ENCODE measurements around the gene TMEM72.

Gene TMEM72

DNA sequence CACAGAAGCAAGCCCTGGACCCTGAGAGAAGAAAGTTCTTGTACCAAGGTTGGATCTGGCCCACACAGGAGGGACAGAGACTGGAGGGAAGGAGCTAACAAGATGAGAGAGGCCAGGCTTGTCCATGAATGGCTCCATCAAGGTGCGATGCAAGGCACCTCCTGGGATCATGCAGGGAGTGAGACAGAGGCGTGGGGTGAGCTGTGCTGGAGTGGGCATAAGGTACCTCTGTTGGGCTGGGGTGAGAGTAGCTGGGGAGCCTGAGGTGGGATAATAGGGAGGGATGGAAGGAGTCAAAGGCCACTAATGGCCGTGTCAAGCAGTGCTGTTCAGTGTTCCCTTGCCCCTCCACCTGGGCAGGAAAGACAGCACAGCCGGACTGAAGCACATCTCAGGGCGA lies 9.9 kb downstream of the TMEM72 start:
- no peak for DNase-seq (ENCODE audit: low spot score)

DNA sequence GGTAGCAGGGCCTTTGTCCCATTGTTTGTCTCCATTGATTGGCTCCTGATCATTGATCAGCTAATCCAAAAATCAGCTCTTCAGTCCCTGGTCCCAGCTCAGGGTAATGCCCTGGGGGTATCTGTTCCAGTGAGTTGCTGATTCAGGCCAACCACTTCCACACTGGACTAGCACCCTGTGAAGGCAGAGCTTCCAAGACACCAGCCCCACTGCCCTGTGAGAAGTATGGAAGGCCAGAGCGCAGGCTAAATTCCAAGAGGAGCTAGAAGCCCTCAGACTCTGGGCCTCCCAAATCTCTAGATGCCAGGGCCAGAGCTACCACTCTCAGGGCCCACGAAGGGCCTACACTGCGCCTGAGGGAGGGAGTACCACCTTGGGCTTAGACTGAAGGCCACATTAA lies 10.4 kb downstream of the TMEM72 start:
- DNase-seq (ENCODE audit: low spot score): no peak

DNA sequence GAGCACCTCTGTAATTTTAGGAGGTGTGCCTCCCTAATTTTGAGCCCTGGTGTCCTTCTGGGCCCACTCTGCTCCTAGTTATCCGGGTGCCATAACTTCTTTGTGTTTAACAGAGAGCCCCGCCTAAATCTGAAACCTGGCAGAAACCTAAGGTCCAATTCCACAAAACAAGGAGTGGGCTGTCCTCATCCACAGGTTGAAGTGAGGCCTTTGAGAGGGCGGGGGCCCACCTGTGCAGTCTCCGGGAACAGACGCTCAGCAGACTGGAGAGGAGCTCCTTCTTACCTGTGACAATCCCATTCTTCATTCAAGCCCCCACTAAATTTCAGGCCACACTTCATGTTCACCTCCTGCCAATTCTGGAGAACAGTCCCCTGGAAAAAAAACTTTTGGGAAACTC lies 10.9 kb downstream of the TMEM72 start:
- no peak for DNase-seq (ENCODE audit: low spot score)

DNA sequence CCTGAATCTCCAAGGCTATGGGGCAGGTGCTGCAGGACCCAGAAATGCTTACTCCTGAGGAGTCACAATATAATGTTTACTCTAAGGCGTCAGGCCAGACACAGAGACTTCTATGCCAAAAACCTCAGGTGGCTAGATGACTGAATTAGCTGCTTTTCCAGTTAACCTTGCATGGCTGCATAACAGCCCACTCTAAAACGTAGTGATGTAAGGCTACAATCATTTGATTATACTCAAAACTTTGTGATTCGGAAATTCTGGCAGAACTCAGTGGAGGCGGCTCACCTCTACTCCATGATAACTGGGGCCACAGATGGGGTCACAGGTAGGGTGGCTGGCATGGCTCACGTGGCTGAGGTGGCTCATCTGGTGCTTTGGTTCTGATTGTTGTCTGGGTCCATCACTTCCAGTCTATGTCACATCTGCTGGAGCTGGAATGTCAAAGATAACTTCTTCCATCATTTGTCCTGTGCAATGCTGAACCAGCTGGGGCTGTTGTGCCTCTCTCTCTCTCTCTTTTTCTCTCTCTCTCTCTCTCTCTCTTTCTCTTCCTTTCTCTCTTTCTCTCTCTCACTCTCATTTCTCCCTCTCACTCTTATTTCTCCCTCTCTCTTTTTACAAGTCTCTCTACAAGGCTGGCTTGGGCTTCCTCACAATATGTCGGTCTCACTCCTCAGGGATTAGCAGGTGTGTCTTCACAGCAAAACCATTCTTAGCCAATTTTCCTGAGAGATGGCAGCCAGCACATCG lies 11.8 kb downstream of the TMEM72 start:
- DNase-seq (ENCODE audit: low spot score): no peak

DNA sequence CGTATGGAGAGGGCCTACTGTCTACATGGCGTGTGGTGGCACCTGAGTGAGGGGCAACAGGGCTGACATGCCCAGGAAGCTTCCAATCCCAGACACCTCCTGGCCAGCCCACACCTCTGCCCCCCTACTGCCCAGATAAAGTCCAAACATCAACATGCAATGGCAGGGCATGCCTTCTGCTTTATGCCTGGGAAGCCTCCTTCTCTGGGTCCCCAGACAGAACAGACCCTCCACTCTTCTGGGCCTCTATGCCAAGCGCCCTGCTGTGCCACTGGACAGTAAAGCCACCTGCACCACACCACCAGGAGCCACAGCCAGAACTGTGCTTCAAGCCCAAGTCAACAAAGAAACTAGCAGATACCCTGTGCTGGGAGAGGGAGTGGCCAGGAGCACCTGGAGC lies 12.5 kb downstream of the TMEM72 start:
- DNase-seq (ENCODE audit: low spot score): no peak

DNA sequence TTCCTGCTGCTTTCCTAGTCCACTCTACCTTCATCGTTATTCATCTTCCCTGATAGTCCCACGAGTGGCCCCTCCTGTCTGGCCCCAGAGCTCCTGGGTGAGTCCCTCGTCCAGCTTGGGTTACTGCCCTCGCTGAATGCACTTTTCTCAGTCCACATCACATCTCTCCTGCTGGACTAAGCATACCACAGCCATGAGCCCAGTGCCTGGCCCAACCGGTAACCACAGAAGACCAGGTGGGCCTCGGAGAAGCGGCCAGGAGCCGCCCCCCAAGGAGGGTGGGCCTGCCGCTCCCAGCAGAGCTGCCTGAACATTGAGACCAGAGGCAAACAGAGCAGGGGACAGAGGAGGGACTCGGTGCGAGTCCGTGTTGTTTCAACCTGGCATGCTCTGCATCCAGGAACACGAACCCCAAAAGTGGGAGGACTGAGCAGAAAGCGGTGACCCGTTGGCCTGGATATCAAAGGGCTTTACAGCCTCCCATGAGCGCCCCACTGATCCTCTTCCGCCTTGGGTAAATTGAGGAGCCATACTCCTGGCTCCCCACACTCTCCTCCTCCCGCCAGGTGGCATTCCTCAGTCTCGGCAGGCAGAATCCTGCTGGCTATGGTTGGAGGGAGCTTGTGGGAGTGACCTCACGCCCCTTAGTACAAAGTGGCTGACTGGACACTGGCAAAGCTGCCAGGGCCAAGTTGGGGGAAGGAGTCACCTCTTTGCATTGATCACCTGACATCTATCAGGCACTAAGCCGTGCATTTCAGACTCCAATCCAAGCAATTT lies 13.3 kb downstream of the TMEM72 start:
- no peak for DNase-seq (ENCODE audit: low spot score)

DNA sequence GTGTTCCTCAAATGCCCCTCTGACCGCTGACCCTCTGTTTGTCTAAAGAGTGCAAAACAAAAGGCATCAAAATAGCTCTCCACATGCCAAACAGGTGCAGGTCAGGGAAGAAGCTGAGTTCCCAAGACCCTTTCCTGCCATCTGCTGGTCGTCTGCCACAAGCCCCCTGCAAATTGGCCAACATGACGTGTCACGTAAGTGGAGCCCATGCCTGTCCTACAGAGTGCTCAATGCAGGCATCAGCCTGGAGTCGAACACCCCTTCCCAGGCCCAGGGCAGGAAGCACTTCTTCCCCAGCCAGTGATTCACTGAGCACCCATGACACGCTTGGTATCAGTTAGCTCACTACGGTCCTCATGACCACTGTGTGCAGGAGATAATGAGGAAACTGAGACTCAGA lies 14.1 kb downstream of the TMEM72 start:
- no peak for DNase-seq (ENCODE audit: low spot score)

DNA sequence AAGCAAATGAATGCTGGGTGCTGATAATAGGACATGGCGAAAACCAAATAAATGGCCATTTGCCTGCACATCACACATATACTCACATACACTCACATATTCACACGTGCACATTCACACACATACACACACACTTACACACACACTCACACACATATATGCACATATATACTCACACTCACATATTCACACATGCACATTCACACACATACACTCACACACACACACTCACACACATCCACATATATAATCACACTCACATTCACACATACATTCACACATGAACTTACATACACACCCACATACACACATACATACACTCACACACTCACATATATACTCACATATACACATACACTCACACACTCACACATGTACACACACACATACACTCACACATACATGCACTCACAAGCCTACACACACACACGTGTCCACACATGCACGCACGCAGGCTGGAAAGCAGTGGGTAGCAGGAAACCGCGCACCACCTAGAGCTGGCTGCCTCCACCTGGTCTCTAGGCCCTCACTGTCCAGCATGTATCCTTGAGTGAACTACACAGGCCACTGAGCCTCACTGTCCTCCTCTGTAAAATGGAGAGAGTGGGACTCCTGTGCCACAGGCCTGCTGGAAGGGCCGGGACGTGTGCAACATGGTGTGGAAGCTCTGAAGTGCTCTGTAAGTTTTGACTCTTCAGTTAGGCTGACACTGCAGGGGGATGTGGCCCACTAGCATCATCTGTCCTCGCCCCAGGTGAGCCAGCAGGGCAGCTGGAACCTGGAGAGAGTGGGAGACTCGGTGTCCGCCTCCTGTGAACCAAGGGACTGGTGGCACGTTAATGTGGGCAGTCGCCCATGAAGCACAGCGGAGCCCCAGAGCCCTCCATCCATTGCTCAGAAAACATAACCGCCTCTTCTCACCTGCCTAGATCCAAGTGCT lies 14.9 kb downstream of the TMEM72 start:
- no peak for DNase-seq (ENCODE audit: low spot score)

DNA sequence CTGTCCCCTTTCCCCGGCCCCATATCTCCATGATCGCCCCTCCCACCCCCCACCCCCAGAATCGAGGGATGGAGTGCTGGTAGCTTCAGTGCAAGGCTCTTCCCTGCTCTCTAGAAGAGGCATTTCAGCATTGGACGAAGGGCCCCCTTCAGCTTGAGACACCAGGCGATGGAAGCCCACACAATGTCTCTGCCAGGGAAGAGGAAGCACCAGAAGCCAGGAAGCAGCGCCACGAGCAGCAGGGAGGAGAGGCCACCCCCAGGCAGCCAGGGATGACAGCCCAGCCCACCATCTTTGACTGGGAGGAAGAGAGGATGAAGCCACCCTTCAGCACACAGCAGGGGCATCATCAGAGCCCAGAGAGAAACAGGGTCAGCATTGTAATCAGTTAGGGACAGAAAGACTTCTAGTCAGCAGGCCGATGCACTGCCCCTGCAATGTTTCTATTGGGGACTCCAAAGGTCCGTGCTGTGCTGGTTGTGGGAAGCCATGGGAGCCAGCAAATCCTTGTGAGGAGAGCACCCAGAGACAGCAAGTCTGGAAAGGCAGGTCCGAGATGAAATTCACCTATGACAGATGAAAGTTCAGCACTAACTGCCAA lies 15.7 kb downstream of the TMEM72 start:
- DNase-seq (ENCODE audit: low spot score): no peak

DNA sequence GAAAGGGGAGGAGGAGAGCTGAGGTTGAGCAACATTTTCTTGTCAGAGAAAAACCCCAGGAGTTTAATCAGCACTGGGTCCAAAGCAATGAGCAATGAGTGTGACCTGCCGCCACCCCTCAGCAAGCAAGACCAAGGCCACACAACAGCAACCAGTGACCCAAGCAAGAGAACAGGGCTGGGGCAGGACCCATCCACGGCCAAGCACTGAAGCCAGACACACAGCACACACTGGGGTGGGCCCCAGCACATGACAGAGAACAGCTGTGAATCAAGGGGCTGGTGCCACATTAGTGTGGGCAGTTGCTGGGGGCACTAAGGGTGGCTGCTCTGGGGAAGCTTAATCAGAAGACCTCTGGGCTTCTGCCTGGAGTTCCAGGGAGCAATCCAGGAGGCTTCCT lies 16.2 kb downstream of the TMEM72 start:
- DNase-seq (ENCODE audit: low spot score): no peak

DNA sequence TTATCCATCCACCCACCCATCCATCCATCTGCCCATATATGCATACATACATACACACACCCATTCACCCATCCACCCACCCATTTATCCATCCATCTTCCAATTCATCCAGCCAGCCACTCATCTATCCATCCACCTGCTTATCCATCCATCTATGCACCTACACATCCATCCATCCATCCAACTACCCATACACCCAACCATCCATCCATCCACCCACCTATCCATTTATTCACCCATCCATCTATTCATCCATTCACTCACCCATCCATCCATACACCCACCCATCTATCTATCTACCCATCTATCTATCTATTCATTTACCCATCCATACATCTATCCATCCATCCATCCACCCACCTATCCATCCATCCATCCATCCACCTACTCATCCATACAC lies 17.3 kb downstream of the TMEM72 start:
- DNase-seq (ENCODE audit: low spot score): no peak

DNA sequence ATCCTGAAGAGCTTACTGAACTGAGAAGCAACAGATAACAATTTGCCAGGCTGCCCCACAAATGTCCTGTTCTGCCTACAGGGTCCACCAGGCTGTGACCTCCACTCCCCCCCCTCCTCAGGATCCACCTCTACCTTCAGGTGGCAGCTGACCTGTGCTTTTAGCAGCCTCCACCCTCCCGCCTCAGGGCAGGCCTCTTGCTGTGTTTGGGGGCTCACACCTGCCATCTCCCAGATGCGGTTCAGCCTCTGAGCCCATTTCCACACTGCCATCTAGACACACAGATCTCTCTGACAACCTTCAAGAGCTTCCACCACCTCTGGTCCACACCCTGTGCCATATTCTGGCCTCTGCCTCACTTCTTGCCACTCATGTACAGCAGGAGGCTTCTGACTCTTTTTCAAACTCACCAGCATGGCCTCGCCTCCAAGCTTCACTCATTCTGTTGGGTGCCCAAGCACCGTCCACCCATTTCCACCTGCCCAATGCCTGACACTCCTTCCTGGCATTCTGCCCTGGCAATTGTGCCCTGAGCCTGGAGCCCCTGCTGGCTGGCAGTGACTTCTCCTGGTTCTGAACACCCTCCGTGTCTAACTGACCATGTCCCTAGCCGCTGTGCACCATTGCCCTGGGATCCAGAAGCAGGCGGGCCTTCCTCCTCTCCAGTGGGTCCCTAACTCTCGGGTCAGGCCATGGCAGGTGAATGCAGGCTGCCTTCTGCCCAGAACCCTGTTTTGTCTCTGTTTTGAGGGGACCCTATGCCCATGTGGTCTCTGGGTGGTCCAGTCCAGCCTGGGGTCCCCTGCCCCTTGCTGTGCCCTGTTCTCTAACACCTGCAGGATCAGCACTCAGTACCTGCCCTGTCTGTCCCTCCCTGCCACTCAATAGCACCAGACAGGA lies 18.5 kb downstream of the TMEM72 start:
- no peak for DNase-seq (ENCODE audit: low spot score)

DNA sequence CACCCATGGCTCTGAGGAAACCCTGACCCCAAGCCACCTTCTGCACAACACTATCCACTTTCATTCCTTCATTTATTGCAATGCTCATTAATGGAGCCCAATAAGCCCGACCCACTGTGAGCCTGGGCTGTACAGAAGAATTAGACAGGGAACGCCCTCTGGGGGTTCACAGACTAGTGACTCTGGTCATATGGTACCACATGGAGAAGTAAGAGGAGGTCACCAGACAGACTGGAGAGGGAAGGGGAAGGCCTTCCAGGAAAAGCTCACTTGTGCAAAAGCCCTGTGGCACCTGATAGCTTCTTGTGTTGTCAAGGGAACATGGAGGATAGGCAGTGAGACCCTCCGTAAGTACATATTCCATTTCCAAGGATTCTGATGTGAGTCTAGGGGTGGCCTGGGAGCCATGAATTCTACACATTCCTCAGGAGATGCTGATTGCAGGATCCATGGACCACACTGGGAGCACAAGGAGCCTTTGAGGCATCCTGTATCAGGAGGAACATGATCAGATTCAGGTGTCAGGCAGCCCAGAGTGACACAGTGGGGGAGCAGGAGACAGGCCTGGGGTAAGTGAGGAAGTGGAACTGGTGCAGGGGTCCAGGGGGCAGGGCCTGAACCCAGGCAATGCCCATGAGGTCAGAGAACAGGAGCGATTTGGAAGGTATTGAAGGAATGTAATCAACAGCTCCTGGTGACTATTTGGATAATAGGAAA lies 19.9 kb downstream of the TMEM72 start:
- DNase-seq (ENCODE audit: low spot score): no peak

DNA sequence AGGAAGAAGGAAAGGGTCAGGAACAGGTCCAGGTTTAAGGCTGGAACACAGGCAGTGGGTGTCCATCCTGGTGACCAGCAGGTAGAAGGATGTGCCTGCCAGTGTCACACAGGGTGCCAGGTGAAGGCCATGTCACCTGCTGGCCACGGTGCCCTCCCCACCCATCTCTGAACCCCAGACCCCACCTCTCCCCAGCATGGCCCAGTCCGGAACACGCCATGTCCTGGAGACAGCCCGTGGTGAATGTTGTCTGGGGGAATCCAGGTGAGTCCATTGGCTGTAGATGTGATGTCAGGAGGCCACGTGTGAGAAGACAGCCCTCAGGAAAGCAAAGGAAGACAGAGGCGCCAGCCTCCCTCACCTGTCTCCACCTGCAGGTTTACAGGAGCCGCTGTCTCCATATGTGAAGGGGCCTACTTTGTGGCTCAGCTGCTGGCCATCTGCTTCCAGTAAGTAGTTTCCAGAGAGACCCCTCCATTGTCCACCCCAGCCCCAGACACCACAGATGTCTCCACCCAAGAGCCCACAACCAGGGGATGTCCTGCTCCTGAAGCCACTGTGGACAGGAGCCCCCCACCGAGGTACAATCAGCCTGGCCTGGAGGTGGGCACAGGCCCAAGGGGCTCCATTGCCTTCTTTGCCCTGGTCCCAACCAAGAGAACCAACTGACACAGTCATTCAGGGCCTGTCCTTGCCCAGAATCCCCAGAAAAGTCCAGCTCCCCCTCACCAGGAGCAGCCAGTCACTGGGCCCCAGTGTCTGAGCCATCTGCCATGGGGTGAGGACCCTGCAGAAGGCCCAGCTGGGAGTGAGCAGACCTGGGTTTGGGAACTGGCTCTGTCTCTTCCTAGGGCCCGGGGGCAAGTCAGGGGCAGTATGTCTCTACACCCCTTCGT lies 20.7 kb downstream of the TMEM72 start:
- DNase-seq (ENCODE audit: low spot score): no peak

DNA sequence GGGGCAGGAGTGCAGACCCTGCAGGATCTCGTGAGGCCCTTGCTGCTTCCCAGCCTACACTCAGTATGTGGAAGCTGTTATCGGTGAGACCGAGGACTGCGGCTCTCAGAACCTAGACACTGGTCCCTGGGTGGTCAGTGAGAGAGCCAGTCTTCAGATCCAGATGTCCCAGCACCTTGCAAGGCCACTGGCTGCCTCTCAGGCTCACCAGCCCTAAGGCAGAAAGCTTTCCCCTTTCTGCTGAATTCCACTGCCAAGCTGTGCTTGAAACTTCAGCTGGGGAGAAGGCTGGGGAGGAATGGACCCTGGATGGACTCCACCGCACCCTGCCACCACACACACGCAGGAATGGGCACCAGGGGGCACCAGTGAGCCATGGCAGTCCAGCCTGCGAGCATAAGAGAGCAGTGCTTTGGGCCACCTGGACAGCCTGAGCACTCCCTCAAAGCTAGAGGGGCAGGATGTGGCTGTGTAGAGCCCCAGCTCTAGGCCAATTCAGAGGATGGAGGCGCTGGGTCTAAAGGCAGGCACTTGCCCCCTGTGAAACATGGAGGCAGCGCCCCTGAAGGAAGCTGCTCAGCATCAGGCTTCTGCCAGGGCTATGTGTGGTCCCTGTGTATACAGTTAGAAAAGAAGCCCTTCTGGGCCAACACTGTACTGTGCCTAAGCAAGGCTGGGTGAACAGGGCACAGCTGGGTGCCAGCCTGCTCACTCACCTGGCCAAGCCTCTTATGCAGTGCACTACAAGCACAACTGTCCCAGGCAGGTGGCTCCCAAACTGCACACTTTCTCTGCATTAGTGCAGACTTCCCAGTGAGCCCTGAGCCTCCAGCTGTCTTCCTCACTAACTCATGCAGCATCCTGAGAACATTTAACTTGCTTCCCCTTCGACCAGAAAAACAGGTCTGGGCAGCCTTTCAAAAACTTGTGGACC lies 21.6 kb downstream of the TMEM72 start:
- peak; percentile 79 for DNase-seq (ENCODE audit: low spot score)

DNA sequence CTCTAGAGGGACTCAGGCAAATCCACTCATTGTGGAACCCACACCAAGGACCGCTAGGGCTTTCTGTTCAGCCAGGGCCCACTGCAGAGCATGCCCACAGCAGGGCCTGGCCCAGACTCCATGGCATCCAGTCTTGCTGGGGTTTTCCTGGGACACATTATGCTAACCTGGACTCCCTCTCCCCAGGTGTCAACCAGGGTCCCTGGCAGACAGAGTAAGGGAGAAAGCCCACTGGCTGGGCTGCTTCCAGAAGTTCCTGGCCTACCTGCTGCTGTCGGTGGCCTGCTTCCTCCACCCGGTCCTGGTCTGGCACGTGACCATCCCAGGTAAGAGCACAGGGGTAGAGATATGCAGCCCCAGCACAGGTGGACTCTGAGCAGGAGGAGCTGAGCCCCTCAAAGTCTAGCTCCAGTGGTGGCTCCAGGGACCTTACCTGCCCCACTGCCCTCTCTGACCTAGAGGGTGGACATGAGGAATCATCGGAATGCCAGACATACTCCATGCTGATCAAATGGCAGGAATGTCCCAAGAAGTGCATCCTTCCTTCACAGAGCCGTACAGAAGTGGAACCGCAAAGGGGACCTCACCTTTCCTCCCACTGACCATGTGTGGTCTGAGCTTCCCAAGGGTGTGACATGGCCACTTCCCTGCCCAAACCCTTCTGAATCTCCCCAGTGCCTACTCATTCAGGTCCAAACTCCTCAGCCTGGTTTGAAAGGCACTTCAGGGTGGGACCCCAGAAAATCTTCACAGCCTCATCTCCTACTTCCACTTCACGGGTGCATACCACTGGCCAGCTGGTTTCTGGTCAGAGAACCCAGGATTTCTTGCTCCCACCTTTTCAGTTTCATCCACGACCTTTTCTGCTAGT lies 22.5 kb downstream of the TMEM72 start:
- no peak for DNase-seq (ENCODE audit: low spot score)

Data from hepatic stellate cell (primary cell).